IMR-90 (cell line): ENCODE data around the gene UNC13B. TPM values are rescaled to one million over a fixed set of nuclear protein-coding genes. Genes with fewer than 3 reads are reported as not detected.

Source experiments
- ATAC-seq: fragments of 200-7000 bp; cut with Tn5 transposase; 2 replicates; pipeline ENCODE4 v1.9.1; 2020; ENCODE audit warnings: low read depth, mild to moderate bottlenecking, moderate library complexity
- BruUV-seq: library from RNA; stranded (reverse); fragments of 400-500 nt; replicated peaks from 2 replicates; lab custom pipeline; 2021; lab: Mats Ljungman, UMichigan
- CTCF ChIA-PET: fragments of 300-600 bp; formaldehyde crosslinking; extraction: SDS; loops from one replicate; lab custom pipeline; 2021; ENCODE audit warnings: antibody characterized with exemption; lab: Yijun Ruan, JAX
- POLR2A ChIA-PET: fragments of 300-600 bp; sonication (Branson Sonifier 250); formaldehyde crosslinking; loops from one replicate; lab custom pipeline; 2022; ENCODE audit warnings: antibody characterized with exemption; ENCODE audit not compliant: unreplicated experiment; lab: Charles Lee
- DNase-seq: peaks from one replicate; pipeline ENCODE4 v3.0.0; 2013
- H2AFZ ChIP-seq: replicated peaks from 2 replicates; pipeline ENCODE3; 2013; ENCODE audit warnings: low read length, mild to moderate bottlenecking; ENCODE audit not compliant: poor library complexity
- H2AK5ac ChIP-seq: 2 replicates; pipeline ENCODE4 v1.6.1; 2013; ENCODE audit warnings: low read depth, low read length, inconsistent platforms
- H2AK9ac ChIP-seq: replicated peaks from 2 replicates; pipeline ENCODE3; 2013; ENCODE audit warnings: mild to moderate bottlenecking, low read depth, low read length, moderate library complexity; ENCODE audit not compliant: poor library complexity
- H2BK120ac ChIP-seq: 2 replicates; pipeline ENCODE4 v1.6.1; 2013; ENCODE audit warnings: low read depth, low read length, inconsistent platforms
- H2BK15ac ChIP-seq: 3 replicates; pipeline ENCODE4 v1.6.1; 2013; ENCODE audit warnings: low read depth, low read length, inconsistent platforms
- H2BK20ac ChIP-seq: 2 replicates; pipeline ENCODE4 v1.6.1; 2013; ENCODE audit warnings: low read depth, mild to moderate bottlenecking, inconsistent platforms, low read length, moderate library complexity
- H2BK5ac ChIP-seq: 2 replicates; pipeline ENCODE4 v1.6.1; 2013; ENCODE audit warnings: mild to moderate bottlenecking, low read depth, low read length, inconsistent platforms; ENCODE audit not compliant: poor library complexity, severe bottlenecking
- H3K14ac ChIP-seq: replicated peaks from 2 replicates; pipeline ENCODE4 v1.6.1; 2013; ENCODE audit warnings: low read depth, low read length, inconsistent platforms
- H3K18ac ChIP-seq: 2 replicates; pipeline ENCODE4 v1.6.1; 2013; ENCODE audit warnings: low read depth, low read length, control low read depth
- H3K23ac ChIP-seq: 2 replicates; pipeline ENCODE4 v1.6.1; 2013; ENCODE audit warnings: low read depth, low read length, inconsistent platforms
- H3K27ac ChIP-seq: 2 replicates; pipeline ENCODE4 v1.5.1; 2013; ENCODE audit warnings: mild to moderate bottlenecking, control low read depth, low read length; ENCODE audit not compliant: insufficient read depth
- H3K27me3 ChIP-seq: 2 replicates; pipeline ENCODE4 v1.6.1; 2013; ENCODE audit warnings: low read length; ENCODE audit not compliant: control insufficient read depth, insufficient read depth
- H3K36me3 ChIP-seq: 2 replicates; pipeline ENCODE4 v1.6.1; 2013; ENCODE audit warnings: low read length, mixed read lengths; ENCODE audit not compliant: control insufficient read depth, insufficient read depth
- H3K4ac ChIP-seq: 2 replicates; pipeline ENCODE4 v1.6.1; 2013; ENCODE audit warnings: low read depth, low read length, inconsistent platforms
- H3K4me1 ChIP-seq: 2 replicates; pipeline ENCODE4 v1.6.1; 2013; ENCODE audit warnings: low read length, mixed read lengths; ENCODE audit not compliant: control insufficient read depth, insufficient read depth
- H3K4me2 ChIP-seq: 2 replicates; pipeline ENCODE4 v1.6.1; 2013; ENCODE audit warnings: low read depth, mild to moderate bottlenecking, control low read depth, low read length, moderate library complexity
- H3K4me3 ChIP-seq: 2 replicates; pipeline ENCODE4 v1.5.1; 2013; ENCODE audit warnings: low read depth, mild to moderate bottlenecking, control low read depth, low read length, moderate library complexity; ENCODE audit not compliant: insufficient read depth
- H3K56ac ChIP-seq: 2 replicates; pipeline ENCODE4 v1.6.1; 2013; ENCODE audit warnings: low read length, inconsistent platforms; ENCODE audit not compliant: insufficient read depth; ENCODE audit errors: extremely low read depth
- H3K79me1 ChIP-seq, 2 experiments: 2 replicates each; pipeline ENCODE4 v1.6.1; 2013; ENCODE audit warnings: low read length in 2 of 2, inconsistent platforms in 1 of 2, low read depth in 1 of 2
- H3K9ac ChIP-seq: 2 replicates; pipeline ENCODE4 v1.6.1; 2013; ENCODE audit warnings: low read depth, low read length, control low read depth
- H3K9me1 ChIP-seq: 2 replicates; pipeline ENCODE4 v1.6.1; 2013; ENCODE audit warnings: low read length, inconsistent platforms; ENCODE audit not compliant: insufficient read depth
- H3K9me3 ChIP-seq: 2 replicates; pipeline ENCODE4 v1.6.1; 2013; ENCODE audit warnings: low read length; ENCODE audit not compliant: control insufficient read depth, insufficient read depth
- H4K20me1 ChIP-seq: 2 replicates; pipeline ENCODE4 v1.6.1; 2013; ENCODE audit warnings: low read length, inconsistent platforms; ENCODE audit not compliant: insufficient read depth
- H4K5ac ChIP-seq: 2 replicates; pipeline ENCODE4 v1.6.1; 2013; ENCODE audit warnings: mild to moderate bottlenecking, low read depth, low read length, control low read depth
- H4K8ac ChIP-seq, 2 experiments: 2 replicates each; pipeline ENCODE4 v1.6.1; 2013; ENCODE audit warnings: low read depth in 2 of 2, low read length in 2 of 2, control low read depth in 1 of 2, inconsistent platforms in 1 of 2
- H4K91ac ChIP-seq: 2 replicates; pipeline ENCODE4 v1.6.1; 2013; ENCODE audit warnings: low read depth, low read length, inconsistent platforms; ENCODE audit not compliant: insufficient read depth
- FOS ChIP-seq: fragments of 150-350 bp; IDR thresholded peaks from 2 replicates; pipeline ENCODE4 v1.6.1; 2016; ENCODE audit warnings: low read depth, low read length
- MXI1 ChIP-seq: IDR thresholded peaks from 2 replicates; pipeline ENCODE4 v1.6.1; 2012; ENCODE audit warnings: low read depth, mild to moderate bottlenecking, low read length, moderate library complexity, borderline replicate concordance
- NFE2L2 ChIP-seq: fragments of 150-350 bp; IDR thresholded peaks from 2 replicates; pipeline ENCODE4 v1.6.1; 2016; ENCODE audit warnings: low read depth, mild to moderate bottlenecking, low read length
- RAD21 ChIP-seq: IDR thresholded peaks from 2 replicates; pipeline ENCODE4 v1.6.1; 2012; ENCODE audit warnings: low read length, improper control_type of control experiment
- RCOR1 ChIP-seq: IDR thresholded peaks from 2 replicates; pipeline ENCODE4 v1.6.1; 2012; ENCODE audit warnings: mild to moderate bottlenecking, low read length, improper control_type of control experiment; ENCODE audit not compliant: insufficient replicate concordance
- WGBS, 2 experiments: methylation state at CpG; one replicate each; pipeline versions ENCODE4 v1.1.5 to v1.1.7; 2013; ENCODE audit warnings: missing lambda C conversion rate in 2 of 2; ENCODE audit not compliant: insufficient read length in 1 of 2; ENCODE audit errors: extremely low coverage in 2 of 2; 5-methylcytosine and 5-hydroxymethylcytosine counted together
- dilution Hi-C: fragments of 300-500 bp; cut with HindIII; formaldehyde crosslinking; loops from one replicate; pipeline ENCODE4 v1.14.3; 2018; ENCODE audit warnings: low sequenced_read_pairs; ENCODE audit not compliant: unreplicated experiment
- in situ Hi-C: fragments of 300-500 bp; cut with MboI; formaldehyde crosslinking; loops from 3 replicates; pipeline ENCODE4 v1.14.3; 2019; ENCODE audit warnings: low sequenced_read_pairs, inconsistent platforms, mixed read lengths
- intact Hi-C: fragments of 100-400 bp; cut with micrococcal nuclease; formaldehyde crosslinking; loops from 2 replicates; pipeline ENCODE4 v1.10.0; 2022
- polyA plus RNA-seq, 3 experiments: library from polyadenylated mRNA; depleted of rRNA; stranded (reverse); fragments of >200 nt; gene quantifications; 2 replicates each; pipeline ENCODE4 v1.2.3, GENCODE V29; 2012; ENCODE audit warnings: low replicate concordance in 1 of 3
- total RNA-seq: library from RNA; depleted of rRNA; stranded (reverse); fragments of >200 nt; gene quantifications from 2 replicates; pipeline ENCODE4 v1.2.3, GENCODE V29; 2012

Gene UNC13B
- total and polyA plus RNA-seq, 2 of the 4 experiments (the other 2 are of a cell fraction), result 7.5 to 14.3 TPM

GRCh38 chr9:35272989-35273388, 111.2 kb downstream of the UNC13B start:
- no peak overlapping the region for H3K4me2 ChIP-seq
- no peak overlapping the region for H4K8ac ChIP-seq
- H3K23ac ChIP-seq, result no peak overlapping the region
- H2BK5ac ChIP-seq, result no peak overlapping the region
- no CpG with 5 or more reads among the region's 2 CpGs for WGBS, 2 experiments
- no peak overlapping the region for H3K14ac ChIP-seq
- H3K79me1 ChIP-seq, result no peaks in the 10 kb centered on the region
- no peak overlapping the region for H2BK120ac ChIP-seq
- no peak overlapping the region for H2BK15ac ChIP-seq
- no peak overlapping the region for H2AFZ ChIP-seq
- no peak overlapping the region for H4K5ac ChIP-seq
- ATAC-seq (peak; percentile 69), DNase-seq (peak; percentile 78)
- dilution Hi-C loops (no loop called here), intact Hi-C loops (loop anchor here (10.0 kb wide), 1 partner anchor 282 kb away; no protein-coding TSS in a partner anchor), in situ Hi-C loops (no loop called here)
- no peak overlapping the region for H2AK5ac ChIP-seq
- no peaks in the 10 kb centered on the region for H4K20me1 ChIP-seq
- H3K27ac ChIP-seq, result no peak overlapping the region
- no peak overlapping the region for H3K56ac ChIP-seq
- TF ChIP-seq RCOR1 (no peak), RAD21 (no peak), MXI1 (no peak), FOS (peak; percentile 54), NFE2L2 (no peak)
- BruUV-seq, result no TSS peak
- H3K9me1 ChIP-seq, result no peaks in the 10 kb centered on the region
- H2BK20ac ChIP-seq, result no peak overlapping the region
- no peaks in the 10 kb centered on the region for H3K9me3 ChIP-seq
- H3K36me3 ChIP-seq, result no peaks in the 10 kb centered on the region
- no peak overlapping the region for H3K4ac ChIP-seq
- ChIA-PET CTCF (no interaction called here), POLR2A (no interaction called here)
- H3K4me3 ChIP-seq, result no peak overlapping the region
- no peak overlapping the region for H2AK9ac ChIP-seq
- no peak overlapping the region for H3K9ac ChIP-seq
- H3K27me3 ChIP-seq, result no peaks in the 10 kb centered on the region
- H3K18ac ChIP-seq, result no peak overlapping the region
- H4K91ac ChIP-seq, result no peak overlapping the region
- peaks cover 2% of the 10 kb centered on the region; the same call in 1 of the 2 replicates for H3K4me1 ChIP-seq
